Measurements from ENCODE around the gene DEXI. TPM values are rescaled to one million over a fixed set of nuclear protein-coding genes. Genes with fewer than 3 reads are reported as not detected.

The DEXI gene
- total and polyA plus RNA-seq, 2 of the 4 experiments (the other 2 are of a cell fraction): 43.7 to 63.6 TPM

- no peak within 1 kb of the TSS for H3K14ac ChIP-seq (replicated peaks; ENCODE audit: low read depth, low read length)
- dilution Hi-C loops (cut with HindIII; ENCODE audit: low sequenced_read_pairs, unreplicated experiment): no loop called here
- H3K18ac ChIP-seq (ENCODE audit: low read depth, low read length): no peak within 1 kb of the TSS
- peak within 1 kb of the TSS in 1 of 2 experiments; percentile 69; a peak in 1 of 4 replicates for H4K8ac ChIP-seq (ENCODE audit: low read depth in 2 of 2, low read length in 2 of 2)
- BruUV-seq (replicated peaks): no TSS peak
- peak within 1 kb of the TSS; percentile 97 for H3K4me2 ChIP-seq (ENCODE audit: low read depth, low read length)
- peak; percentile 80 for ATAC-seq (ENCODE audit: low read depth)
- POLR2A ChIA-PET (ENCODE audit: unreplicated experiment): no interaction called here
- H3K9ac ChIP-seq (ENCODE audit: low read depth, low read length): peak within 1 kb of the TSS; percentile 73
- DNase-seq: peak; percentile 96
- peaks cover 21% of the 10 kb centered on the region for H3K4me1 ChIP-seq (ENCODE audit: control insufficient read depth, insufficient read depth, low read length)
- H2BK5ac ChIP-seq (ENCODE audit: low read depth, low read length, poor library complexity, severe bottlenecking): peak within 1 kb of the TSS; percentile 9
- peak within 1 kb of the TSS; percentile 83 for H3K4me3 ChIP-seq (ENCODE audit: insufficient read depth, low read depth, low read length)
- TF ChIP-seq BHLHE40 (IDR thresholded peaks at IDR 0.05; ENCODE audit: low read depth, low read length) (no peak), MAZ (IDR thresholded peaks at IDR 0.05; ENCODE audit: borderline replicate concordance, low read depth, low read length) (peak; percentile 94; the same call in 1 of the 2 replicates), RAD21 (IDR thresholded peaks at IDR 0.05; ENCODE audit: low read length) (no peak), FOS (IDR thresholded peaks at IDR 0.05; ENCODE audit: low read depth, low read length) (no peak), MXI1 (IDR thresholded peaks at IDR 0.05; ENCODE audit: borderline replicate concordance, low read depth, low read length) (peak; percentile 77; the same call in 1 of the 2 replicates), POLR2A (IDR thresholded peaks at IDR 0.05; ENCODE audit: low read depth, low read length) (peak; percentile 75), USF2 (IDR thresholded peaks at IDR 0.05; ENCODE audit: low read depth, low read length) (0 out of 2 replicates have a peak, but pooled peaks have one; percentile 51), CTCF (conservative IDR thresholded peaks at IDR 0.05; ENCODE audit: low read depth, low read length) (no peak), CHD1 (IDR thresholded peaks at IDR 0.05; ENCODE audit: low read depth, low read length) (no peak), NFE2L2 (IDR thresholded peaks at IDR 0.05; ENCODE audit: low read depth, low read length) (no peak)
- H3K9me3 ChIP-seq (ENCODE audit: control insufficient read depth, insufficient read depth, low read length): no peaks in the 10 kb centered on the region
- intact Hi-C loops (cut with micrococcal nuclease): no loop called here
- H2AK5ac ChIP-seq (ENCODE audit: low read depth, low read length): no peak within 1 kb of the TSS
- H3K27me3 ChIP-seq (ENCODE audit: control insufficient read depth, insufficient read depth, low read length): no peaks in the 10 kb centered on the region
- no peak within 1 kb of the TSS for H2BK15ac ChIP-seq (ENCODE audit: low read depth, low read length)
- no peak within 1 kb of the TSS for H2BK20ac ChIP-seq (ENCODE audit: low read depth, low read length)
- peak within 1 kb of the TSS; percentile 68; the same call in 1 of the 2 replicates for H3K23ac ChIP-seq (ENCODE audit: low read depth, low read length)
- CTCF ChIA-PET: interaction anchor here (0.6 kb wide), 2 partner anchors 12 to 394 kb away, joined by 3 to 5 read pairs; no protein-coding TSS in a partner anchor
- WGBS, 2 experiments (ENCODE audit: extremely low coverage in 2 of 2, insufficient read length in 1 of 2): 0% methylated on average over 7 of the region's 86 CpGs; no CpG with 5 or more reads in 1 of the 2 experiments
- H4K91ac ChIP-seq (ENCODE audit: insufficient read depth, low read depth, low read length): no peak within 1 kb of the TSS
- H3K36me3 ChIP-seq (ENCODE audit: control insufficient read depth, insufficient read depth, low read length): 0 out of 2 replicates have a peak, but pooled peaks cover 4% of the 10 kb centered on the region
- peaks cover 40% of the 10 kb centered on the region for H3K9me1 ChIP-seq (ENCODE audit: insufficient read depth, low read length)
- peak within 1 kb of the TSS; percentile 94 for H2AK9ac ChIP-seq (replicated peaks; ENCODE audit: low read depth, low read length, poor library complexity)
- no peak within 1 kb of the TSS for H4K5ac ChIP-seq (ENCODE audit: low read depth, low read length)
- 0 out of 2 replicates have a peak within 1 kb of the TSS, but pooled peaks have one; percentile 12 for H3K4ac ChIP-seq (ENCODE audit: low read depth, low read length)
- H3K56ac ChIP-seq (ENCODE audit: extremely low read depth, insufficient read depth, low read length): 0 out of 2 replicates have a peak within 1 kb of the TSS, but pooled peaks have one; percentile 35
- H3K79me1 ChIP-seq (ENCODE audit: low read depth in 1 of 2, low read length in 2 of 2): peaks cover 42 to 78% of the 10 kb centered on the region in 2 experiments
- in situ Hi-C loops (cut with MboI; ENCODE audit: low sequenced_read_pairs): loop anchor here (25.0 kb wide), 1 partner anchor 1832 kb away; no protein-coding TSS in a partner anchor
- peak within 1 kb of the TSS; percentile 68 for H3K27ac ChIP-seq (ENCODE audit: insufficient read depth, low read length)
- H2AFZ ChIP-seq (replicated peaks; ENCODE audit: low read length, poor library complexity): peak within 1 kb of the TSS; percentile 96
- H2BK120ac ChIP-seq (ENCODE audit: low read depth, low read length): no peak within 1 kb of the TSS; the same call in 1 of the 2 replicates
- peaks cover 61% of the 10 kb centered on the region for H4K20me1 ChIP-seq (ENCODE audit: insufficient read depth, low read length)
Measured at GRCh38 chr16:10944249-10945064, 2.2 kb upstream of the DEXI start, which contains the start of gene CLEC16A. CLEC16A (plus strand) TSS chr16:10944564; CDS start chr16:10944718, 154 bp downstream.
